Measurements from ENCODE around the gene ECI2. TPM values are rescaled to one million over a fixed set of nuclear protein-coding genes. Genes with fewer than 3 reads are reported as not detected.

ECI2 gene
- total RNA-seq, 1 experiment from 2014 or later, result 24.6 TPM

- Mint-ChIP-seq H3K9me3 (ENCODE audit: unreplicated experiment) (peaks cover 19% of the 10 kb centered on the region), H3K4me3 (ENCODE audit: unreplicated experiment) (no peak overlapping the region), H3K36me3 (ENCODE audit: insufficient read depth, unreplicated experiment) (no peaks in the 10 kb centered on the region), H3K4me1 (ENCODE audit: low read depth, unreplicated experiment) (peaks cover 12% of the 10 kb centered on the region), H3K27ac (ENCODE audit: unreplicated experiment) (no peak overlapping the region), H3K27me3 (ENCODE audit: insufficient read depth, unreplicated experiment) (peaks cover 4% of the 10 kb centered on the region)
- POLR2A ChIA-PET, result no interaction called here
- BruUV-seq (replicated peaks), result no TSS peak
- H3K4me1 ChIP-seq, result peaks cover 8% of the 10 kb centered on the region
- CTCF ChIA-PET, result no interaction called here
- no peaks in the 10 kb centered on the region for H3K36me3 ChIP-seq (ENCODE audit: control insufficient read depth, insufficient read depth, low read length)
- no peak for TF ChIP-seq CTCF (IDR thresholded peaks at IDR 0.05; ENCODE audit: insufficient read depth in 1 of 2, low read depth in 1 of 2, low read length in 1 of 2, severe bottlenecking in 1 of 2, unreplicated experiment in 1 of 2)
- 0 out of 2 replicates have a peak, but pooled peaks cover 4% of the 10 kb centered on the region for H3K9me3 ChIP-seq
- intact Hi-C loops (cut with micrococcal nuclease; ENCODE audit: unreplicated experiment), result no loop called here
- DNase-seq, result no peak
- no peaks in the 10 kb centered on the region for H3K27me3 ChIP-seq (replicated peaks; ENCODE audit: control insufficient read depth, insufficient read depth, low read length)
- H3K4me3 ChIP-seq (ENCODE audit: low read depth, low read length), result no peak overlapping the region
These were observed 44.7 kb upstream of the ECI2 start for GRCh38 chr6:4179960-4180651.

GRCh38 chr6:4178737-4179333, 43.5 kb upstream of the ECI2 start:
- intact Hi-C loops (cut with micrococcal nuclease; ENCODE audit: unreplicated experiment), result no loop called here
- Histone ChIP-seq H3K27me3 (replicated peaks; ENCODE audit: control insufficient read depth, insufficient read depth, low read length) (no peaks in the 10 kb centered on the region), H3K9me3 (0 out of 2 replicates have a peak, but pooled peaks cover 4% of the 10 kb centered on the region), H3K36me3 (ENCODE audit: control insufficient read depth, insufficient read depth, low read length) (no peaks in the 10 kb centered on the region), H3K4me1 (peaks cover 8% of the 10 kb centered on the region), H3K4me3 (ENCODE audit: low read depth, low read length) (no peak overlapping the region)
- DNase-seq, result peak; percentile 52 to 59
- no peaks in the 10 kb centered on the region for H3K36me3 Mint-ChIP-seq (ENCODE audit: insufficient read depth, unreplicated experiment)
- no peak overlapping the region for H3K4me3 Mint-ChIP-seq (ENCODE audit: unreplicated experiment)
- no TSS peak for BruUV-seq (replicated peaks)
- H3K27ac Mint-ChIP-seq (ENCODE audit: unreplicated experiment), result no peak overlapping the region
- peaks cover 12% of the 10 kb centered on the region for H3K4me1 Mint-ChIP-seq (ENCODE audit: low read depth, unreplicated experiment)
- no peaks in the 10 kb centered on the region for H3K27me3 Mint-ChIP-seq (ENCODE audit: insufficient read depth, unreplicated experiment)
- POLR2A ChIA-PET, result no interaction called here
- peaks cover 10% of the 10 kb centered on the region for H3K9me3 Mint-ChIP-seq (ENCODE audit: unreplicated experiment)
- CTCF ChIA-PET, result no interaction called here
- TF ChIP-seq CTCF (IDR thresholded peaks at IDR 0.05; ENCODE audit: insufficient read depth in 1 of 2, low read depth in 1 of 2, low read length in 1 of 2, severe bottlenecking in 1 of 2, unreplicated experiment in 1 of 2), result no peak

- ChIA-PET CTCF (no interaction called here), POLR2A (no interaction called here)
- no peak for DNase-seq
- Histone ChIP-seq H3K27me3 (replicated peaks; ENCODE audit: control insufficient read depth, insufficient read depth, low read length) (no peaks in the 10 kb centered on the region), H3K4me3 (ENCODE audit: low read depth, low read length) (no peak overlapping the region), H3K4me1 (peaks cover 6% of the 10 kb centered on the region), H3K9me3 (no peaks in the 10 kb centered on the region), H3K36me3 (ENCODE audit: control insufficient read depth, insufficient read depth, low read length) (no peaks in the 10 kb centered on the region)
- H3K4me1 Mint-ChIP-seq (ENCODE audit: low read depth, unreplicated experiment), result peaks cover 8% of the 10 kb centered on the region
- no TSS peak for BruUV-seq (replicated peaks)
- intact Hi-C loops (cut with micrococcal nuclease; ENCODE audit: unreplicated experiment), result no loop called here
- peaks cover 10% of the 10 kb centered on the region for H3K9me3 Mint-ChIP-seq (ENCODE audit: unreplicated experiment)
- no peaks in the 10 kb centered on the region for H3K27me3 Mint-ChIP-seq (ENCODE audit: insufficient read depth, unreplicated experiment)
- no peaks in the 10 kb centered on the region for H3K36me3 Mint-ChIP-seq (ENCODE audit: insufficient read depth, unreplicated experiment)
- H3K4me3 Mint-ChIP-seq (ENCODE audit: unreplicated experiment), result no peak overlapping the region
- TF ChIP-seq CTCF (IDR thresholded peaks at IDR 0.05; ENCODE audit: insufficient read depth in 1 of 2, low read depth in 1 of 2, low read length in 1 of 2, severe bottlenecking in 1 of 2, unreplicated experiment in 1 of 2), result no peak
- no peak overlapping the region for H3K27ac Mint-ChIP-seq (ENCODE audit: unreplicated experiment)
These were observed 41.5 kb upstream of the ECI2 start for GRCh38 chr6:4176907-4177306.
